Renal cortical epithelial cell (primary cell): ENCODE measurements around the gene LCNL1. TPM values are rescaled to one million over a fixed set of nuclear protein-coding genes. Genes with fewer than 3 reads are reported as not detected.

Experiments
- DNase-seq: peaks from one replicate; pipeline ENCODE4 v3.0.0-alpha.2; 2011; ENCODE audit warnings: low read depth
- total RNA-seq: library from RNA; depleted of rRNA; stranded (reverse); fragments of >200 nt; gene quantifications from 2 replicates; pipeline ENCODE4 v1.2.3, GENCODE V29; 2014

The LCNL1 gene
- total RNA-seq, 1 donor from 2014 or later, result not detected

DNA sequence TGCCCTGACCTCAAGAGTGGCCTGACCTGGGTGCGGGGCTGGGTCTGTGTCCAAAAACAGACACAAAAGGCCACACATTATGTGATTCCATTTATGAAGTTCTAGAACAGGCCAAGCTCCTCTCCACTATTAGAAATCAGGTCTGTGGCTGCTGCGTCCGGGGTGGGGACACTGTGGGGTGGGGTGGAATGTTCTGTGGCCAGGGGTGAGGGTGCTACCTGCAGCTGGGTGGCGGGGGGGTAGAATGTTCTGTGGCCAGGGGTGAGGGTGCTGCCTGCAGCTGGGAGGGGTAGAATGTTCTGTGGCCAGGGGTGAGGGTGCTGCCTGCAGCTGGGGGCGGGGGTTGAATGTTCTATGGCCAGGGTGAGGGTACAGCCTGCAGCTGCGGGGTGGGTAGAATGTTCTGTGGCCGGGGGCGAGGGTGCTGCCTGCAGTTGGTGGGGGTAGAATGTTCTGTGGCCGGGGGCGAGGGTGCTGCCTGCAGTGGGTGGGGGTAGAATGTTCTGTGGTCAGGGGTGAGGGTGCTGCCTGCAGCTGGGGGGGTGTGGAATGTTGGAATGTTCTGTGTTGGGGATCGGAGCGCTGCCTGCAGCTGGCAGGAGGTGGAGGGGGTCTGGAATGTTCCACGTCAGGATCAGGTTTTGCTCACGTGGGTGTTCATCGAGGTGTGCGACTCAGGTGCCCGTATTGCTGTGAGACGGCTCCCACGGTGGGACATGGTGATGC is 22.4 kb upstream of the LCNL1 start:
- peak; percentile 36 for DNase-seq

DNA sequence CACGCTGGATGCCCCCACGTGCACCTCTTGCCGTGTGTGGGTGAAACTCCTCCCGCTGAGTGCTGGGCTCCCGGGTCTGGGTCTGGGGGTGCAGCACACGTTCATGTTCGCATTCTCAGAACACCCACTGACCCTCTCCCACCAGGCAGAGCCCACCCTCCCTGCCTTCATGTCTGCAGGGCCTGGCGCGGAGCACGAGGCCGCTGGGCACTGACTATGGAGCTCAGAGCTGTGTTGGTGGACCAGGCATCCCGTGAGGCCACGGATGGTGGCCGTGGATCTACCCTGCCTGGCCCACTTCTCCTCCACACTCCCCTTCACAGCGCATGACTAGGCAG is 21.9 kb upstream of the LCNL1 start:
- no peak for DNase-seq

DNA sequence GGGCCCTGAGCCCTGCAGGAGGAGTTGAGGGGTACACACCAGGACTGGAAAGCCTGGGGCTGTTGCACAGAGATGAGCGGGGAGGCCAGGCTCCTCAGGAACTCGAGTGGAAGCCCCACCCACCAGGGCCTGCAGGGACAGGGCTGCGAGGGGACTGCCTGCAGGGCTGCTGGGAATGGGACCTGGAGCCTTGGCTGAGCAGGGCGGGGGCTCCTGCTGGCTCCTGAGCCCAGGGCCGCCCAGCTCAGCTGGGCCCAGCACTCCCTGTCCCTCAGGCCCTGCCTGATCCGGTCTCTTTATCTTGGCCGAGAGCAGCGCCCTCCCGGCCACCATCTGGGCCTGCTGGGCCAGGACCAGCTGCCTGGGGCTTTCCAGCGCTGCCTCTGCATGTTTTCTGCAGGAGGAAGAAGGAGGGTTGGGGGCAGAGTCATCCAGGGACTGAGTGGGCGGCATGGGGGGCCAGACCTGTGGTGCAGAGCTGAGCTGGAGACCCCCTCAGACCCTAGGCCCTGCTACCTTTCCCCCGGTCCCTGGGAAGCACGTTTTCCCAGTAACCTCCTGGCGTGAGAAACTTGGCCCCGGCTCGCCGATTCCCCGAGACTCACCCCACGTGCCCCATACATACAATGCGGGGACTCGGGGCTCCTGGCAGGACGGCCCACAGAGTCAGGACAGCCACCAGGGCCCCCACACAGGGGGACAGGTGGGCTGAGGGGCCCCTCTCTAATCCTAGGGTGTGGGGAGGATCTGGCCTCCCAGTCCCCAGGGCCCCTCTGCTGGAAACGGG is 21.3 kb upstream of the LCNL1 start:
- DNase-seq, result no peak

- DNase-seq, result no peak
These were observed 20.6 kb upstream of the LCNL1 start for GRCh38 chr9:136962163-136962562.

GRCh38 chr9:136962701-136963248 is 20.0 kb upstream of the LCNL1 start:
- no peak for DNase-seq

DNA sequence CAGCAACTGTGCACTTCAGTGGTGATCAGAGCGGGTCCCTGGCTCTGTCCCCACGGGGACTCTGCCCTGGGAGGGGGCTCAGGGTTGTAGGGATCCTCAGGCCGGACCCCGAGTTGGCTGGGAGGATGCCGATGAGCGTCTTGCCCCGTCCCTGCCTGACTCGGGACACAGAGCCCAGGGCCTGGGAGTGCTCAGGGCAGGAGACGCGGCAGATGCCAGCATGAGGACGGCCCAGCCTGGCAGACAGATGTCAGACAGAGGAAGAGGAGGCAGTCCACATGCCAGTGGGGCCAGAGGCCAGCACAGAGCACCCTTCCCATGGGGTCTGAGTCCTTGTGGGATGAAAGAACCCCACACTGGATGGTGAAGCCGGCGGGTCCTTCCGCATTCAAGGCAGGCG is 19.5 kb upstream of the LCNL1 start:
- DNase-seq, result no peak

- no peak for DNase-seq
These were observed 19.0 kb upstream of the LCNL1 start for GRCh38 chr9:136963751-136964150.

DNA sequence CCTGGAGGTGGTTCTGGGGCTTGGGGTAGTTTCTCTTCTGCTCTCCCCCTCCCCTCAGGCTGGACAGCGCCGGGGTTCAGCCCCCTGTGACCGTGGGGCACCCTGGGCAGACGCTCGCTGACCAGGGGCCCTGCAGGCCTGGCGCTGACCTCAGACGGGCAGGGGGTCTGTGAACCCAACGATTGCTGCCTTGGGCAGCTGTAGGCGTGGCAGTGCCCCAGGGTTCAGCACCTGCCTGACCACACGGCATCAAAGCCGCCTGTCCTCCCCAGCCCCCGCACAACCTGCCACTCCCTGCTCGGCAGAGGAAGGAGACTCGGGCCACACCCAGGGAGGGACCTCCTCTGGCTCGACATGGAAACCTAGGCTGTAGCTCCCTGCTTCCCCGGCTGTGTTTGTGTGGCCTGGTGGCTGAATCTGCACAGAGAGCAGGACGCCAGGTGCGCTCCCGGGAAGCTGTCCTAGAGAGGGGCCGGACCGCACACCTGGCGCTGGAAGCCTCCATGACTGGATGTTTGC is 18.6 kb upstream of the LCNL1 start:
- DNase-seq, result no peak

GRCh38 chr9:136964833-136965422 is 17.9 kb upstream of the LCNL1 start:
- DNase-seq, result no peak

GRCh38 chr9:136965771-136966484 is 16.9 kb upstream of the LCNL1 start:
- no peak for DNase-seq

GRCh38 chr9:136968333-136969127 is 14.3 kb upstream of the LCNL1 start:
- no peak for DNase-seq

DNA sequence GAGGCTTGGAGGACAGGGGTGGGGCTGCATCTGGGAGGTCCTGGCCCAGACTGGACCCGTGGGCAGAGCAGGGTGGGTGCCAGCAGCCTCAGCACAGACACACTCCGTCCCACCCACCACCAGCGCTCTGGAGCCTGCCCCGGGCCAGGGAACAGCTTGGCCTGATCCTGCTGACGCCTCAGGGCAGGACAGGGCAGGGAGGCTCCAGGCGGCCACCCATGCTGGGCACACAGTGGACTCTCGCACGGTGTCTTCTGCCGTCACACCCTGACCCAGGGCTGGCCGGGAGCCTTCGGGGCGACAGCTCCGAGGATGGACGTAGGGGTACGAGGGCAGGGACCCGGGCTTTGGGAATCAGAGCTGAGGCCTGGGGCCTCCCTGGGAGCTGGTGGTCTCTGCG is 13.6 kb upstream of the LCNL1 start:
- DNase-seq, result no peak

- DNase-seq, result no peak
These were observed 13.0 kb upstream of the LCNL1 start for GRCh38 chr9:136969774-136970173.

DNA sequence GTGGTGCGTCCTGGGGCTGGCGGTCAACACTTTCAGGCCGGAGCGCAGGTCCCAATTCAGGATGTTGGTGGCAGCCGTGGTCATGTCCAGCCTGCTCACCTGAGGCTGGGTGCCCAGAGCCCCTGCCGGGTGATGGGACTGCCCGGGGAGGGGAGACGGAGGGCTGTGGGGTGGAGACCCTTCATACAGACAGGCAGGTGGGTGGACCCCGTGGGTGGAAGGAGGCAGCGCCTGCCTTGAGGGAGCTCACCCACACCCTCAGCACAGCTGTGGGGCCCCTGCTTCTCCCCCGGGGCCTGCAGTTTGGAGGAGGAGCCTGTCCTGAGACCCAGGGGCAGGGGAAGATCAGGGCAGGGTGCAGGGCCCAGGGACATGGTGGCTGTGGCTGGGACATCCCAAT is 12.4 kb upstream of the LCNL1 start:
- DNase-seq, result no peak

GRCh38 chr9:136971746-136972145 is 11.0 kb upstream of the LCNL1 start:
- no peak for DNase-seq

- no peak for DNase-seq
These were observed 10.5 kb upstream of the LCNL1 start for GRCh38 chr9:136972335-136972734.

DNA sequence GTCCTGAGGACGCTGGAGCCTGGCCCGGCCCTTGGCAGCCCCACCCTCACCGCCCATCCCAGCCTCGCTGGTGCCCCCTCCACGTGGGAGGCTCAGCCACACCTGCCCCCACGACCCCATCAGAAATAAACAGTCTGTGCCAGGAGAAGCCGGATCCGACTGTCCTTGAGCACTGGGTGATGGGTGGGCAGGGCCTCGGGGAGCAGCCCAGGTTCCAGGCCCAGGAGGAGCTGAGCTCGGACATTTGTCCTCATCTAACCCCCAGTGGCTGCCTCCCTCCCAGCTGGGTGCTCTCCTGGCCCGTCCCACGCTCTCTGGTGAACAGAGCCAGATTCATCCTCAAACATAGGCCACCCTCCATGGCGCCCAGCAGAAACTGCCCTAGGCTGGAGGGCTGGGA is 10.1 kb upstream of the LCNL1 start:
- DNase-seq, result no peak

GRCh38 chr9:136973618-136974617 is 8.9 kb upstream of the LCNL1 start:
- no peak for DNase-seq

- no peak for DNase-seq
These were observed 7.8 kb upstream of the LCNL1 start for GRCh38 chr9:136974817-136975535.
